GM18519 (cell line): ENCODE results near the gene MLN.
"Not testable (repeated sequence)": the region's sequence is repeated elsewhere in the genome, so short reads cannot be mapped to it uniquely, and the experiment has no call there.

Source experiments
- ATAC-seq: cut with Tn5 transposase; IDR thresholded peaks from one replicate; pipeline ENCODE4 v1.9.1; 2021; ENCODE audit warnings: mild to moderate bottlenecking, moderate library complexity; ENCODE audit not compliant: unreplicated experiment, low FRiP score

The MLN gene

GRCh38 chr6:33836806-33837469 is 33.1 kb upstream of the MLN start:
- ATAC-seq: no peak

GRCh38 chr6:33834401-33835392 is 30.9 kb upstream of the MLN start:
- ATAC-seq: no peak

- ATAC-seq: no peak
These were observed 29.8 kb upstream of the MLN start for GRCh38 chr6:33833599-33833998.

GRCh38 chr6:33832831-33833230 is 29.0 kb upstream of the MLN start:
- not testable (repeated sequence) for ATAC-seq

GRCh38 chr6:33831725-33832124 is 27.9 kb upstream of the MLN start:
- ATAC-seq: not testable (repeated sequence)

GRCh38 chr6:33830635-33831240 is 26.9 kb upstream of the MLN start:
- ATAC-seq: no peak

- ATAC-seq: no peak
These were observed 25.2 kb upstream of the MLN start for GRCh38 chr6:33828764-33829731.

GRCh38 chr6:33828452-33828763 is 24.6 kb upstream of the MLN start:
- ATAC-seq: no peak

GRCh38 chr6:33827546-33828451 is 24.0 kb upstream of the MLN start:
- ATAC-seq: no peak

GRCh38 chr6:33826537-33826936 is 22.7 kb upstream of the MLN start:
- no peak for ATAC-seq

- ATAC-seq: no peak
These were observed 20.8 kb upstream of the MLN start for GRCh38 chr6:33824461-33825154.

GRCh38 chr6:33823806-33824205 is 20.0 kb upstream of the MLN start:
- no peak for ATAC-seq

- ATAC-seq: no peak
These were observed 19.0 kb upstream of the MLN start for GRCh38 chr6:33822575-33823395.

GRCh38 chr6:33820784-33821520 is 17.1 kb upstream of the MLN start:
- no peak for ATAC-seq

GRCh38 chr6:33820243-33820642 is 16.4 kb upstream of the MLN start:
- ATAC-seq: no peak

- ATAC-seq: no peak
These were observed 15.2 kb upstream of the MLN start for GRCh38 chr6:33819021-33819420.

- ATAC-seq: no peak
These were observed 14.5 kb upstream of the MLN start for GRCh38 chr6:33818293-33818692.
